Tibial nerve (tissue), 3 donors: Measurements from ENCODE around the gene EFTUD2.

Experiments
- POLR2A ChIP-seq, 2 donors: fragments of 450-650 bp; IDR thresholded peaks; one replicate each; pipeline ENCODE4 v1.6.1; 2017; ENCODE audit warnings: antibody characterized with exemption in 2 of 2, mild to moderate bottlenecking in 2 of 2, moderate library complexity in 2 of 2
- TF ChIP-seq, protein P1 (sequence below), 5 experiments: fragments of 200-600 bp in 3 of 5; fragments of 450-650 bp in 2 of 5; sonication (generic) in 3 of 5; IDR thresholded peaks; one replicate each; pipeline ENCODE4 v1.5.1; 2016 to 2019; ENCODE audit warnings: antibody characterized with exemption in 5 of 5, mild to moderate bottlenecking in 3 of 5, moderate library complexity in 2 of 5

GRCh38 chr17:44902135-44902760, 3.0 kb upstream of the EFTUD2 start:
- TF ChIP-seq, protein P1, sequence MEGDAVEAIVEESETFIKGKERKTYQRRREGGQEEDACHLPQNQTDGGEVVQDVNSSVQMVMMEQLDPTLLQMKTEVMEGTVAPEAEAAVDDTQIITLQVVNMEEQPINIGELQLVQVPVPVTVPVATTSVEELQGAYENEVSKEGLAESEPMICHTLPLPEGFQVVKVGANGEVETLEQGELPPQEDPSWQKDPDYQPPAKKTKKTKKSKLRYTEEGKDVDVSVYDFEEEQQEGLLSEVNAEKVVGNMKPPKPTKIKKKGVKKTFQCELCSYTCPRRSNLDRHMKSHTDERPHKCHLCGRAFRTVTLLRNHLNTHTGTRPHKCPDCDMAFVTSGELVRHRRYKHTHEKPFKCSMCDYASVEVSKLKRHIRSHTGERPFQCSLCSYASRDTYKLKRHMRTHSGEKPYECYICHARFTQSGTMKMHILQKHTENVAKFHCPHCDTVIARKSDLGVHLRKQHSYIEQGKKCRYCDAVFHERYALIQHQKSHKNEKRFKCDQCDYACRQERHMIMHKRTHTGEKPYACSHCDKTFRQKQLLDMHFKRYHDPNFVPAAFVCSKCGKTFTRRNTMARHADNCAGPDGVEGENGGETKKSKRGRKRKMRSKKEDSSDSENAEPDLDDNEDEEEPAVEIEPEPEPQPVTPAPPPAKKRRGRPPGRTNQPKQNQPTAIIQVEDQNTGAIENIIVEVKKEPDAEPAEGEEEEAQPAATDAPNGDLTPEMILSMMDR (IDR thresholded peaks at IDR 0.05), result no peak
- TF ChIP-seq POLR2A (IDR thresholded peaks at IDR 0.05), result no peak
